HG02610 (cell line): Measurements from ENCODE around the gene AMPH.
"Not testable (repeated sequence)": the region's sequence is repeated elsewhere in the genome, so short reads cannot be mapped to it uniquely, and the experiment has no call there.

Source experiments
- ATAC-seq: cut with Tn5 transposase; IDR thresholded peaks from one replicate; pipeline ENCODE4 v1.9.1; 2021; ENCODE audit warnings: mild to moderate bottlenecking, moderate library complexity; ENCODE audit not compliant: unreplicated experiment

The AMPH gene

DNA sequence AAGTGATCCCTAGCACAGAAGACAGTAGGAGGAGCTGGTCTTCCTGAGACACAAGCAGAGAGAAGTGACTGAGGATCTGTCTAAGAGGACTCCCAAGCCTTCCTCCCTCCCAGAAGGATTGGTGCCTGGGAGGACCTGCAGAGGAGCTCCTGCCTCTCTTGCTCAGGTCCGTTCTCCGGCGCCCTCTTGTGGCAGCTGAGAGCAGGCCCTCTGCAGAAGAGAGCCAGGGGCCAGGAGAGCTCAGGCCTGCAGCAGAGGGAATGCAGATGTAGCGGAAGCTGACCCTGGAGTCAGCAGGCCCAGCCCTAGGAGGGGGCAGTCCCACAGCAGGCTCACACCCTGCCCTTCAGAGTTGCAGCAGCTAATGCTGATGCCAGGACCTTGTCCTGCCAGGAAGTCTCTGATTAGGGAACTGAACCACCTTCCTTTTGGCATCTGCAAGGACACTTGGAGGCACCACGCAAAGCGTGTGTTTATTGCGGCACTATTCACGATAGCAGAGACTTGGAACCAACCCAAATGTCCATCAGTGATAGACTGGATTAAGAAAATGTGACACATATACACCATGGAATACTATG is 276.8 kb downstream of the AMPH start:
- ATAC-seq, result not testable (repeated sequence)

DNA sequence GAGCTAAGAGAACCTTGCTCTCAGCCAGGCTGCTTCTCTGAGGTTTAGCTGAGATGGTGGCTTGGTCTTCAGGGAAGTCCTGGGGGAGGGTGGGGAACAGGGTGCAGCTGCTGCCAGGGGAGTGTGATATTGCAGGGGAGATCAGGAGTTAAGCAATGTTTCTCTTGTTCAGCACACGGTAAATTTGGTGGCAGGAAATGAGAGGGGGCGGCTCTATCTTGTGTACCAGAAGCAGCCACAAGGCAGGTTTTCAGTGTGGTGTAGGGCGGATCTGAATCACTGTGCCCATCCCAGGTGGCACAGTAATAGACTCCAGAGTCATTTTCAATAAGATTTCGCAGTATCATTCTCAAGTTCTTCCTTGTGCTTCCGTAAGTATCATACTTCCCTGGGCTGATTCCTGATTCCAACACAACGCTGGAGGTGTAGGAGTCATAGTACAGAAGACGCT is 277.7 kb downstream of the AMPH start:
- ATAC-seq, result not testable (repeated sequence)

DNA sequence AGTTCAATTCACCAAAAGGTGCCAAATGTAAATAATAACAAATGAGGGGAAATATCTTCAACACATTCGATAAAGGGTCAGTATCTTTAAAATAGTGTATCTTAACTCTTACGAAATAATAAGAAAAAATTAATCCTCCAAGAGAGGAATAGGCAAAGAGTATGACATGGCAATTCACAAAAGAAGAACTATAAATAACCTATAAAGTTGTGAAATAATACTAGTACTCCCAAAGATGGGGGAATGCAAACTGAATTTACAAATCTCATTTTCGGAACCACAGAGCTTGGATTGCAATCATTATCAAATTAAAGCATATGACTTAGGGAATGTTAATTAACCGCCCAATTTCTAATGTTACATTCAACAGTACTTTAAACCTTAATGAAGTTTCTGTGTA is 279.6 kb downstream of the AMPH start:
- no peak for ATAC-seq

DNA sequence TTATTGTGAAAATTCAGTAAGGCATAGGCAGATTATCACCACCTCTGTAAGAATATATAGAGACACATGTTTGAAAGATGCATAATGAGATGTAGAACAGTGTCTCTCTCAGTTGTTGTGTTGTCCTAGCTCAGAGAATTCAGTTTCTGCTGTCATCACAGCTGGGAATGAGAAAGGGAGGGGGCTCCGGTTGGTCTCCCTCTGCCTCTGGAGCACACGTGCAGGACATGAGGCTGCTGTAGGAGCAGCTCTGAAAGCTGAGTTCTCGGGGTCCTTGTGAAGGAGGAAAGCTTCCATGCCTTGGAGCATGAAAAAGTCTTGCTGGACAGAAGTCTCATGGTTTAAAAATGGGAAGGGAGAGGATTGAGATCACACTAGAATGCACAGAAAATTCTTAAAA is 280.4 kb downstream of the AMPH start:
- ATAC-seq, result not testable (repeated sequence)

DNA sequence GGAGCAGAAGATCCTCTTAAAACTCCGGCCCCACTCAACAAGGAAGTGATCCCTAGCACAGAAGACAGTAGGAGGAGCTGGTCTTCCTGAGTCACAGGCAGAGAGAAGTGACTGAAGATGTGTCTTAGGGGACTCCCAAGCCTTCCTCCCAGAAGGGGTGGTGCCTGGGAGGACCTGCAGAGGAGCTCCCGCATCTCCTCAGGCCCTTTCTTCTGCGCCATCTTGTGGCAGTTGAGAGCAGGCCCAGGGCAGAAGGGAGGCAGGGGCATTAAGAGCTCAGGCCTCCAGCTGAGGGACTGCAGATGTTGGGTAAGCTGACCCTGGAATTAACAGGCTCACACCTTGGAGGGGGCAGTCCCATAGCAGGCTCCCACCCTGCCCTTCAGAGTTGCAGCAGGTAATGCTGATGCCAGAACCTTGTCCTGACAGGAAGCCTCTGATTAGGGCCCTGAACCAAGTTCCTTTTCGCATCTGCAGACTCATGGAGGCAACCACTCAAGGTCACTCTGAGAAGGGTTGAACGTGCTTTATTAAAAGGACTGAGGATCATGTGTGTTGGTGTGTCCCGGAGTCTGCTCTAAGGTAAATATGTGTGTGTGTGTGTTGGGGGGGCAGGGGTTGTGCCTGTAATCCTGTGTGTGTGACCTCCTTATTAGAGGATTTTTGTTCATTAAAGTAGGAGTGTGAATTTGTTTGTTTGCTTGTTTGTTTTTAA is 281.1 kb downstream of the AMPH start:
- ATAC-seq, result peak; percentile 80

DNA sequence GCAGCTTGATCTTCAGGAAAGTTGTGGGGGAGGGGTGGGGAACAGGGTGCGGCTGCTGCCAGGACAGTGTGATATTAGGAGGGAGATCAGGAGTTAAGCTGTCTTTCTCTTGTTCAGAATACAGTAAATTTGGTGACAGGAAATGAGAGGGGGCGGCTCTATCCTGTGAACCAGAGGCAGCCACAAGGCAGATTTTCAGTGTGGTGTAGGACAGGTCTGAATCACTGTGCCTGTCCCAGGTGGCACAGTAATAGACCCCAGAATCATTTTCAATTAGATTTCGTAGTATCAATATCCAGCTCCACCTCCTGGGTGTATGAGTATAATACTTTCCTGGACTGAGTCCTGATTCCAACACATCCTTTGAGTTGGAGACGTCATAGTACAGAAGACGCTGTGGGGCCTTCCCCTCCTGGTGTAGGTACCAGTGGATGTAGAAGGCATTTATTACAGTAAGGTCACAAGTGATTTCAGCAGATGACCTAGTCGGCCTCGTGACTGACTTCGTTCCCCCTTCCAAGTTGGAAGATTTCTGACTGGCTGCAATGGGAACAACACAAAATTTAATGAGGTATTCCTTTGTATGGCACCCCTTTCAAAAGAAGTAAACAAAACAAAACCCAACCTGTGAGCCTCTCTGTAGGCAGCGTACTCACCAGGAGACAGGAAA is 281.9 kb downstream of the AMPH start:
- ATAC-seq, result peak; percentile 49

DNA sequence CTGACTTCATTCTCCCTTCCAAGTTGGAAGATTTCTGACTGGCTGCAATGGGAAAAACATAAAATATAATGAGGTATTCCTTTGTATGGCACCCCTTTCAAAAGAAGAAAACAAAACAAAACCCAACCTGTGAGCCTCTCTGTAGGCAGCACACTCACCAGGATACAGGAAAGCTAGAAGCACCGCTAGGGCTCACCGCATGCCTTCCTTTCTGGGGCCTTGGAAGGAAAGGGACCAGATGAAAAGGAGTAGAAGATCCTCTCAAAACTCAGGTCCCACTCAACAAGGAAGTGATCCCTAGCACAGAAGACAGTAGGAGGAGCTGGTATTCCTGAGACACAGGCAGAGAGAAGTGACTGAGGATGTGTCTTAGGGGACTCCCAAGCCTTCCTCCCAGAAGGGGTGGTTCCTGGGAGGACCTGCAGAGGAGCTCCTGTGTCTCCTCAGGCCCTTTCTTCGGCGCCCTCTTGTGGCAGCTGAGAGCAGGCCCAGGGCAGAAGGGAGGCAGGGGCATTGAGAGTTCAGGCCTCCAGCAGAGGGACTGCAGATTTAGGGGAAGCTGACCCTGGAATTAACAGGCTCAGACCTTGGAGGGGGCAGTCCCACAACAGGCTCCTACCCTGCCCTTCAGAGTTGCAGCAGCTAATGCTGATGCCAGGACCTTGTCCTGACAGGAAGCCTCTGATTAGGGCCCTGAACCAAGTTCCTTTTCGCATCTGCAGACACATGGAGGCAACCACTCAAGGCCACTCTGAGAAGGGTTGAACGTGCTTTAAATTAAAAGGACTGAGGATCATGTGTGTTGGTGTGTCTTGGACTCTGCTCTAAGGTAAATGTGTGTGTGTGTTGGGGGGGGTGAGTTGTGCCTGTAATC is 285.6 kb downstream of the AMPH start:
- ATAC-seq, result peak; percentile 48

DNA sequence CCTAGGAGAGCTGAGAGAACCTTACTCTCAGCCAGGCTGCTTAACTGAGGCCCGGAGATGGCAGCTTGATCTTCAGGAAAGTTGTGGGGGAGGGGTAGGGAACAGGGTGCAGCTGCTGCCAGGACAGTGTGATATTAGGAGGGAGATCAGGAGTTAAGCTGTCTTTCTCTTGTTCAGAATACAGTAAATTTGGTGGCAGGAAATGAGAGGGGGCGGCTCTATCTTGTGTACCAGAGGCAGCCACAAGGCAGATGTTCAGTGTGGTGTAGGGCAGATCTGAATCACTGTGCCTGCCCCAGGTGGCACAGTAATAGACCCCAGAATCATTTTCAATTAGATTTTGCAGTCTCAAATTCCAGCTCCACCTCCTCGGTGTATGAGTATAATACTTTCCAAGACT is 286.4 kb downstream of the AMPH start:
- peak; percentile 37 for ATAC-seq

DNA sequence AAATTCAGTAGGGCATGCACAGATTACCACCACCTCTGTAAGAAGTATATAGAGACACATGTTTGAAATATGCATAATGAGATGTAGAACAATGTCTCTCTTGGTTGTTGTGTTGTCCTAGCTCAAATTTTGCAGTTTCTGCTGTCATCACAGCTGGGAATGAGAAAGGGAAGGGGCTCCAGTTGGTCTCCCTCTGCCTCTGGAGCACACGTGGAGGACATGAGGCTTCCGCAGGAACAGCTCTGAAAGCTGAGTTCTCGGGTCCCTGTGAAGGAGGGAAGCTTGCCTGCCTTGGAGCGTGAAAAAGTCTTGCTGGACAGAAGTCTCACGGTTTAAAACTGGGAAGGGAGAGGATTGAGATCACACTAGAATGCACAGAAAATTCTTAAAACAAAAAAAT is 289.0 kb downstream of the AMPH start:
- ATAC-seq, result not testable (repeated sequence)

DNA sequence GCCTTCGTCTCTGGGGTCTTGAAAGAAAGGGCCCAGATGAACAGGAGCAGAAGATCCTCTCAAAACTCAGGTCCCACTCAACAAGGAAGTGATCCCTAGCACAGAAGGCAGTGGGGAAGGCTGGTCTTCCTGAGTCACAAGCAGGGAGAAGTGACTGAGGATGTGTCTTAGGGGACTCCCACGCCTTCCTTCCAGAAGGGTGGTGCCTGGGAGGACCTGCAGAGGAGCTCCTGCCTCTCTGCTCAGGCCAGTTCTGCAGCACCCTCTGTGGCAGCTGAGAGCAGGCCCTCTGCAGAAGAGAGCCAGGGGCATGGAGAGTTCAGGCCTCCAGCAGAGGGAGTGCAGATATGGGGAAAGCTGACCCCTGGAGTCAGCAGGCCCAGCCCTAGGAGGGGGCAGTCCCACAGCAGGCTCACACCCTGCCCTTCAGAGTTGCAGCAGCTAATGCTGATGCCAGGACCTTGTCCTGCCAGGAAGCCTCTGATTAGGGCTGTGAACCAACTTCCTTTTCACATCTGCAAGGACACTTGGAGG is 289.9 kb downstream of the AMPH start:
- ATAC-seq, result not testable (repeated sequence)

DNA sequence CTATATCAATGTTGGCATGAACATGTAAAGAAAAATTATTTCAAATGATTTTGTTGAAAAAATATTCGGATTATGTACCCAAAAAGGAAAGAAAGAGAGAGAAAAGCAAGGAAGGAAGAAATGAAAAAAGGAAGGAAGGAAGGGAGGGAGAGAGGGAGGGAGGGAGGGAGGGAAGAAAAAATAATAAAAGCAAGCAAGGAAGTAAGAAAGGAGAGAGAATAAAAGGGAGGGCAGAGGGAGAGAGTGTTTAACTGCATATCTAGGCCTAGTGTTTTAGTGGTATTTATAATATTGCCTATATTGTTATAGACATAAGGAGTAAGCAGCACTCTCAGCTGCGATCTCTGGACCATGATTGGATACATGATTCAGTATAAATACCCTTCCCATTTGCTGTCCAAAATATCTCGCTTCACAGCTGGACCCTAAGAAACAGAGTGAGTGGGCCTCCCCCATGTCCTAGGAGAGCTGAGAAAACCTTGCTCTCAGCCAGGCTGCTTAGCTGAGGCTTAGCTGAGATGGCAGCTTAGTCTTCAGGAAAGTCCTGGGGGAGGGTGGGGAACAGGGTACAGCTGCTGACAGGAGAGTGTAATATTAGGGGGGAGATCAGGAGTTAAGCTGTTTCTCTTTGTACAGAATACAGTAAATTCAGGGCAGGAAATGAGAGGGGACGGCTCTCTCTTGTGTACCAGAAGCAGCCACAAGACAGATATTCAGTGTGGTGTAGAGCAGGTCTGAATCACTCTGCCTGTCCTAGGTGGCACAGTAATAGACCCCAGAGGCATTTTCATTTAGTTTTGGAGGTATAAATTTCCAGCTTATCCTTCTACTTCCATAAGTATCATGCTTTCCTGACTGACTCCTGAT is 291.0 kb downstream of the AMPH start:
- ATAC-seq, result no peak

DNA sequence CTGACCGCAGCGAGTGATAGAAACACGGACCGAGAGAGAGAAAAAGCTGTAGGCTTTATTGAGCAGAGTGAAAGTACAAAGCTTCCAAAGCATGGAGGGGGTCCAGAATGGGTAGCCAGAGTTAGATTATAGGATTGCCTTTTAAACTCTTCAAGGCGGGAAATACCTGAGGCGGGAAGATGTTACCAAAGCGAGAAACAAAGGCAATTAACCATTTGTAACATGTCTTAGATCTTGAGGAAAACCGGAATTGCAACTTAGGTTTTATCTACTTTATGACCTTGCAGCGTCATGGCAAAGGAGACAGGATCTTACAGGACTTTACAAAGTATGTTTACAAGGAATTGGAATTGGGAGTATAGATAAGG is 295.0 kb downstream of the AMPH start:
- not testable (repeated sequence) for ATAC-seq

DNA sequence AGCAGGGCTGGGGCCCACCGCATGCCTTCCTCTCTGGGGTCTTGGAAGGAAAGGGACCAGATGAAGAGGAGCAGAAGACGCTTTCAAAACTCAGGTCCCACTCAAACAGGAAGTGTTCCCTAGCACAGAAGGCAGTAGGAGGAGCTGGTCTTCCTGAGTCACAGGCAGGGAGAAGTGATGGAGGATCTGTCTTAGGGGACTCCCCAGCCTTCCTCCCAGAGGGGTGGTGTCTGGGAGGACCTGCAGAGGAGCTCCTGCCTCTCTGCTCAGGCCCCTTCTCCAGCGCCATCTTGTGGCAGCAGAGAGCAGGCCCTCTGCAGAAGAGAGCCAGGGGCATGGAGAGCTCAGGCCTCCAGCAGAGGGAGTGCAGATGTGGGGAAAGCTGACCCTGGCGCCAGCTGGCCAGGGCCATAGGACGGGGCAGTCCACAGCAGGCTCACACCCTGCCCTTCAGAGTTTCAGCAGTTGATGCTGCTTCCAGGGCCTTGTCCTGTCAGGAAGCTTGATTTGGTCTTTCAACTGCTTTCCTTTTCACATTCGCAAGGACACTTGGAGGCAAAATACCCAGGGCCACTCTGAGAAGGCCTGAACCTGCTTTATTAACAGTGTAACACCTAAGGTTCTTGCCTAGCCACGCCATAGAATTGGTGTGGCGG is 295.6 kb downstream of the AMPH start:
- ATAC-seq, result peak; percentile 97

DNA sequence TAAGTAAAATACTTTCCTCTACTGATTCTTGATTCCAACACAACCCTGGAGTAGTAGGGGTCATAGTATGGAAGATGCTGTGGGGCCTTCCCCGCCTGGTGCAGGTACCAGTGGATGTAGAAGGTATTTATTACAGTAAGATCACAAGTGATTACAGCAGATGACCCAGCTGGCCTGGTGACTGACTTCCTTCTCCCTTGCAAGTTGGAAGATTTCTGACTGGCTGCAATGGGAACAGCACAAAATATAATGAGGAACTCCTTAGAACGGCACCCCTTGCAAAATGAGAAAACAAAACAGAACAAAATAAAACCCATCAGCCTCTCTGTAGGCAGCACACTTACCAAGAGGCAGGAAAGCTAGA is 296.1 kb downstream of the AMPH start:
- peak; percentile 10 for ATAC-seq

DNA sequence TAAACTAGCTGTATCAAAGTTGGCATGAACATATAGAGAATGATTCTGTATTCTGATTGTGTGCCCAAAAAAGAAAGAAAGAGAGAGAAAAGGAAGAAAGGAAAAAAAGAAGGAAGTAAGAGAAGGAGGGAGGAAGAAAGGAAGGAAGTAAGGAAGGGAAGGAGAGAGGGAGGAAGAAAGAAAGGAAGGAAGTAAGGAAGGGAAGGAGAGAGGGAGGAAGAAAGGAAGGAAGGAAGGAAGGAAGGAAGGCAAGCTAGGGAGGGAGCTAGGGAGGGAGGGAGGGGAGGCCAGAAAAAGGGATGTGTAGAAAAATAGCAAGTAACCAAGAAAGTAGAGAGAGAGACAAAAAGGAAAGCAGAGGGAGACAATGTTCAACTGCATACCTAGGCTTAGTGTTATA is 297.0 kb downstream of the AMPH start:
- ATAC-seq, result no peak
